Measurements from ENCODE around the gene GPR18.
A peak's percentile ranks its signal among the peaks of the same experiment; 100 is the strongest.

The GPR18 gene

GRCh38 chr13:99267927-99268326, 9.7 kb upstream of the GPR18 start:
- no peak overlapping the region for H3K27ac ChIP-seq
- TF ChIP-seq ZFX (IDR thresholded peaks at IDR 0.05), result no peak
- no peak for TF ChIP-seq CTCF (conservative IDR thresholded peaks at IDR 0.05)

- TF ChIP-seq ZFX (IDR thresholded peaks at IDR 0.05) (no peak), CTCF (conservative IDR thresholded peaks at IDR 0.05) (no peak)
- H3K27ac ChIP-seq, result no peak overlapping the region
Observed at GRCh38 chr13:99266827-99267226, 8.6 kb upstream of the GPR18 start.

GRCh38 chr13:99265821-99266426, 7.7 kb upstream of the GPR18 start:
- H3K27ac ChIP-seq, result no peak overlapping the region
- TF ChIP-seq ZFX (IDR thresholded peaks at IDR 0.05), result no peak
- TF ChIP-seq CTCF (conservative IDR thresholded peaks at IDR 0.05), result peak; percentile 70

- H3K27ac ChIP-seq, result no peak overlapping the region
- no peak for TF ChIP-seq CTCF (conservative IDR thresholded peaks at IDR 0.05)
- no peak for TF ChIP-seq ZFX (IDR thresholded peaks at IDR 0.05)
Observed at GRCh38 chr13:99265162-99265800, 7.1 kb upstream of the GPR18 start.

GRCh38 chr13:99264051-99264450, 5.9 kb upstream of the GPR18 start:
- TF ChIP-seq CTCF (conservative IDR thresholded peaks at IDR 0.05) (no peak), ZFX (IDR thresholded peaks at IDR 0.05) (no peak)
- no peak overlapping the region for H3K27ac ChIP-seq

- no peak overlapping the region for H3K27ac ChIP-seq
- TF ChIP-seq CTCF (conservative IDR thresholded peaks at IDR 0.05), result no peak
- TF ChIP-seq ZFX (IDR thresholded peaks at IDR 0.05), result no peak
Observed at GRCh38 chr13:99263126-99263785, 5.1 kb upstream of the GPR18 start.

- no peak overlapping the region for H3K27ac ChIP-seq
- no peak for TF ChIP-seq ZFX (IDR thresholded peaks at IDR 0.05)
- no peak for TF ChIP-seq CTCF (conservative IDR thresholded peaks at IDR 0.05)
Observed at GRCh38 chr13:99261059-99261458, 2.9 kb upstream of the GPR18 start.
